GM19025 (cell line): ENCODE results near the gene CES4A.
"Not testable (repeated sequence)": the region's sequence is repeated elsewhere in the genome, so short reads cannot be mapped to it uniquely, and the experiment has no call there.

ENCODE experiments used
- ATAC-seq: cut with Tn5 transposase; IDR thresholded peaks from one replicate; pipeline ENCODE4 v1.9.1; 2021; ENCODE audit warnings: mild to moderate bottlenecking, low read depth, moderate library complexity; ENCODE audit not compliant: unreplicated experiment

CES4A gene

GRCh38 chr16:67040906-67041305 is 52.5 kb downstream of the CES4A start:
- no peak for ATAC-seq

DNA sequence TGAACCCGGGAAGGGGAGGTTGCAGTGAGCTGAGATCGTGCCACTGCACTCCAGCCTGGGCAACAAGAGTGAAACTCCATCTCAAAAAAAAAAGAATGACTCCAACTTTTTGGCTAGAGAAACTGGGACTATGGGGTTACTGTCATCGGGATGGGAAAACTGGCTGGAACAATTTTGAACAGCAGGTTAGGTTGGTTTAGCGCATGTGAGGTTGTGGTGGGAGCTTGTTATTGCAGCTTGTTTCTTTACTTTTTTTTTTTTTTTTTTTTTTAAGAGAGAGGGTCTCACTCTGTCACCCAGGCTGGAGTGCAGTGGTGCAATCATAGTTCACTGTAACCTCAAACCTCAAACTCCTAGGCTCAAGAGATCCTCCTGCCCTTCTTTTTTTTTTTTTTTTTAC is 53.1 kb downstream of the CES4A start:
- ATAC-seq = not testable (repeated sequence)

DNA sequence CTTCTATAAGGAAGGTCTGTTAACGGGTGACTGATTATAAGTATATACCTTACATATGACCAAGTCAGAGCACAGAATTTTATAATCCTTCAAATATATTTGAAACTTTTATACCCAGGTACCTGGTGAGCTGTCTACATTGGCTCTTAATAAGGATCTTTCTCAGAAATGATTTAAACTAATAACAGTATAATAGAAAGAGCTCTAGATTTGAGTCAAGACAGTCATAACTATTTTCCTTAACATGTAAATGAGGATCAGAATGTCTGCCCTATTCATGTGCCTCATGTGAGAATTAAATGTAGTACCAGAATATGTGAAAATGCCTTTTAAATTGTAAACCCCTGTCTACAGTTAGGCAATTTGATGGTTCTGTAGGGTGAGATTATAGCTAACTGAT is 55.0 kb downstream of the CES4A start:
- ATAC-seq = no peak

DNA sequence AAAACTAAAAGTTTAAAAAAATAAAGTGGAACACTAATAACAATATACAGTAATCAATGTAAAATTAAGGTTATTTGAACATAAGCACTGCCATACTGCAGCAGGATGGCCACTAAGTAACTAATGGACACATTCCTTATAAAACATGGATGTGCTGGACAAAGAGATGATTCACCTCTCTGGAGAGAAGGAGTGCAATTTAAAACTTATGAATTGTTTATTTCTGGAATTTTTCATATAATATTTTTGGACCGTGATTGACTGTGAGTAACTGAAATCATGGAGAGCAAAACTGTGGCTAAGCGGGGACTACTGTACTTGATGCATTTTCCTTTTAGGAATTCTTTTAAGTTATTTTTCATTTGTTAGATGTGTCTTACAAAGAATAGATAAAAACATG is 62.4 kb downstream of the CES4A start:
- ATAC-seq = no peak

DNA sequence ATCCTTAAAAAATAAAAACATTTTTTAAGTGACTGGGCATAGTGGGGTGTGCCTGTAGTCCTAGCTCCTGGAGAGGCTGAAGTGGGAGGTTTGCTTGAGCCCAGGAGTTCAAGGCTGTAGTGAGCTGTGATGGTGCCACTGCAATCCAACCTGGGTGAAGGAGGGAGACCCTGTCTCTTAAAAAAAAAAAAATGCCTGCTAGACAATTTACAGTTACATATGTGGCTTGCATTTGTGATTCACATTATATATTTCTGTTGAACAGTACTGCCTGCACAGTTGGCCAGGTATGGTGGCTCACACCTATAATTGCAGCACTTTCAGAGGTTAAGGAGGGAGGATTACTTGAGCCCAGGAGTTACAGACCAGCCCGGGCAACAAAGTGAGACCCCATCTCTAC is 64.0 kb downstream of the CES4A start:
- ATAC-seq = no peak

GRCh38 chr16:67053767-67054334 is 65.5 kb downstream of the CES4A start:
- ATAC-seq = no peak

GRCh38 chr16:67054901-67055300 is 66.5 kb downstream of the CES4A start:
- ATAC-seq = no peak

GRCh38 chr16:67055712-67056487 is 67.5 kb downstream of the CES4A start:
- no peak for ATAC-seq
